ENCODE data around the gene PRPF38B. TPM values are rescaled to one million over a fixed set of nuclear protein-coding genes. Genes with fewer than 3 reads are reported as not detected.

The PRPF38B gene
- 54.7 and 59.1 TPM in 2 replicates for total RNA-seq
- long read RNA-seq, transcript PRPF38B-203 (6 exons, 3,693 nt): major isoform, 31 of 105 reads
- long read RNA-seq, partial matches to known transcripts: 11 of 105 reads
- long read RNA-seq, other reads (novel, unspliced or antisense): 59 of 105 reads

- peaks cover 3% of the 10 kb centered on the region for H3K27me3 Mint-ChIP-seq
- H3K9me3 Mint-ChIP-seq (ENCODE audit: low read depth): no peaks in the 10 kb centered on the region
- H3K4me1 Mint-ChIP-seq (ENCODE audit: low read depth): peaks cover 26% of the 10 kb centered on the region
- H3K36me3 Mint-ChIP-seq (ENCODE audit: insufficient read depth): peaks cover 7% of the 10 kb centered on the region
- TF ChIP-seq CTCF (IDR thresholded peaks at IDR 0.05; ENCODE audit: unreplicated experiment): no peak
- DNase-seq (ENCODE audit: low spot score, unreplicated experiment): peak; percentile 81
- H3K4me3 Mint-ChIP-seq (ENCODE audit: low read depth): peak within 1 kb of the TSS; percentile 99
- H3K27ac Mint-ChIP-seq: peak within 1 kb of the TSS; percentile 97
Observed at GRCh38 chr1:108691942-108692723, at the start of gene PRPF38B. Gene PRPF38B (plus strand): TSS chr1:108692310. CDS start chr1:108692592, 282 bp downstream.

GRCh38 chr1:108643492-108644335 lies 48.4 kb upstream of the PRPF38B start:
- no peak overlapping the region for H3K4me3 Mint-ChIP-seq (ENCODE audit: low read depth)
- H3K27me3 Mint-ChIP-seq: no peaks in the 10 kb centered on the region
- peaks cover 8% of the 10 kb centered on the region for H3K9me3 Mint-ChIP-seq (ENCODE audit: low read depth)
- H3K36me3 Mint-ChIP-seq (ENCODE audit: insufficient read depth): peaks cover 2% of the 10 kb centered on the region
- H3K4me1 Mint-ChIP-seq (ENCODE audit: low read depth): peaks cover 11% of the 10 kb centered on the region
- no peak for DNase-seq (ENCODE audit: low spot score, unreplicated experiment)
- H3K27ac Mint-ChIP-seq: no peak overlapping the region
- TF ChIP-seq CTCF (IDR thresholded peaks at IDR 0.05; ENCODE audit: unreplicated experiment): peak; percentile 68

GRCh38 chr1:108644984-108645383 lies 47.1 kb upstream of the PRPF38B start:
- DNase-seq (ENCODE audit: low spot score, unreplicated experiment): no peak
- Mint-ChIP-seq H3K4me3 (ENCODE audit: low read depth) (no peak overlapping the region), H3K27me3 (no peaks in the 10 kb centered on the region), H3K4me1 (ENCODE audit: low read depth) (peaks cover 11% of the 10 kb centered on the region), H3K36me3 (ENCODE audit: insufficient read depth) (peaks cover under 1% of the 10 kb centered on the region), H3K9me3 (ENCODE audit: low read depth) (peaks cover 4% of the 10 kb centered on the region), H3K27ac (no peak overlapping the region)
- TF ChIP-seq CTCF (IDR thresholded peaks at IDR 0.05; ENCODE audit: unreplicated experiment): no peak

GRCh38 chr1:108645564-108646184 lies 46.4 kb upstream of the PRPF38B start:
- H3K9me3 Mint-ChIP-seq (ENCODE audit: low read depth): no peaks in the 10 kb centered on the region
- no peaks in the 10 kb centered on the region for H3K27me3 Mint-ChIP-seq
- TF ChIP-seq CTCF (IDR thresholded peaks at IDR 0.05; ENCODE audit: unreplicated experiment): no peak
- no peak overlapping the region for H3K27ac Mint-ChIP-seq
- H3K4me1 Mint-ChIP-seq (ENCODE audit: low read depth): peaks cover 11% of the 10 kb centered on the region
- no peak for DNase-seq (ENCODE audit: low spot score, unreplicated experiment)
- no peak overlapping the region for H3K4me3 Mint-ChIP-seq (ENCODE audit: low read depth)
- no peaks in the 10 kb centered on the region for H3K36me3 Mint-ChIP-seq (ENCODE audit: insufficient read depth)

- H3K9me3 Mint-ChIP-seq (ENCODE audit: low read depth): no peaks in the 10 kb centered on the region
- H3K27ac Mint-ChIP-seq: peak overlapping the region; percentile 9
- no peak for DNase-seq (ENCODE audit: low spot score, unreplicated experiment)
- TF ChIP-seq CTCF (IDR thresholded peaks at IDR 0.05; ENCODE audit: unreplicated experiment): no peak
- no peaks in the 10 kb centered on the region for H3K27me3 Mint-ChIP-seq
- H3K36me3 Mint-ChIP-seq (ENCODE audit: insufficient read depth): no peaks in the 10 kb centered on the region
- no peak overlapping the region for H3K4me3 Mint-ChIP-seq (ENCODE audit: low read depth)
- H3K4me1 Mint-ChIP-seq (ENCODE audit: low read depth): peaks cover 11% of the 10 kb centered on the region
Observed at GRCh38 chr1:108646265-108646647, 45.9 kb upstream of the PRPF38B start.

All from progenitor cell of endocrine pancreas (in vitro differentiated cells).